Measurements from ENCODE around the gene BCAS4.

DNA sequence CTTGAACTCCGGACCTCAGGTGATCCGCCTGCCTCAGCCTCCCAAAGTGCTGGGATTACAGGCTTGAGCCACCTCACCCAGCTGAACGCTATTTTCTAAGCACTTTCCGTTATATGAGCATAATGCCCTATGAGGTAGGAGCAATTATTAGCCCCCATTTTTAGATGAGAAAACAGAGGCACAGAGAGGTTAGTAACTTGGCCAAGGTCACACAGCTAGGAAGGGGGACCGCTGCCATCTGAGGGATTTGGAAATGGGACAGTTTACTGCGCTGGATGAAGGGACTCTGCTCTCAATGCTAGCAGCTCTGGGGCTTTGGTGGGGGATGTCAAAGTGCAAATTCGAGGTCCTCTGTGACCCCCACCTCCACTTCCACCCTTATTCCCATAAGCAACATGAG, 62.5 kb downstream of the BCAS4 start:
- no peak for TF ChIP-seq CTCF (IDR thresholded peaks at IDR 0.05)
- TF ChIP-seq, protein P1, sequence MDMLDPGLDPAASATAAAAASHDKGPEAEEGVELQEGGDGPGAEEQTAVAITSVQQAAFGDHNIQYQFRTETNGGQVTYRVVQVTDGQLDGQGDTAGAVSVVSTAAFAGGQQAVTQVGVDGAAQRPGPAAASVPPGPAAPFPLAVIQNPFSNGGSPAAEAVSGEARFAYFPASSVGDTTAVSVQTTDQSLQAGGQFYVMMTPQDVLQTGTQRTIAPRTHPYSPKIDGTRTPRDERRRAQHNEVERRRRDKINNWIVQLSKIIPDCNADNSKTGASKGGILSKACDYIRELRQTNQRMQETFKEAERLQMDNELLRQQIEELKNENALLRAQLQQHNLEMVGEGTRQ (CRISPR knock-in tag; IDR thresholded peaks at IDR 0.05), result no peak
- TF ChIP-seq, protein P2, sequence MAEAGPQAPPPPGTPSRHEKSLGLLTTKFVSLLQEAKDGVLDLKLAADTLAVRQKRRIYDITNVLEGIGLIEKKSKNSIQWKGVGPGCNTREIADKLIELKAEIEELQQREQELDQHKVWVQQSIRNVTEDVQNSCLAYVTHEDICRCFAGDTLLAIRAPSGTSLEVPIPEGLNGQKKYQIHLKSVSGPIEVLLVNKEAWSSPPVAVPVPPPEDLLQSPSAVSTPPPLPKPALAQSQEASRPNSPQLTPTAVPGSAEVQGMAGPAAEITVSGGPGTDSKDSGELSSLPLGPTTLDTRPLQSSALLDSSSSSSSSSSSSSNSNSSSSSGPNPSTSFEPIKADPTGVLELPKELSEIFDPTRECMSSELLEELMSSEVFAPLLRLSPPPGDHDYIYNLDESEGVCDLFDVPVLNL (CRISPR knock-in tag; IDR thresholded peaks at IDR 0.05; ENCODE audit: borderline replicate concordance, low read depth), result no peak
- TF ChIP-seq ELF4 (CRISPR knock-in tag; IDR thresholded peaks at IDR 0.05; ENCODE audit: low read depth), result no peak
- no peak for TF ChIP-seq USF1 (CRISPR knock-in tag; IDR thresholded peaks at IDR 0.05)
- no peak for TF ChIP-seq ZNF232 (CRISPR knock-in tag; IDR thresholded peaks at IDR 0.05)
- TF ChIP-seq, protein P3, sequence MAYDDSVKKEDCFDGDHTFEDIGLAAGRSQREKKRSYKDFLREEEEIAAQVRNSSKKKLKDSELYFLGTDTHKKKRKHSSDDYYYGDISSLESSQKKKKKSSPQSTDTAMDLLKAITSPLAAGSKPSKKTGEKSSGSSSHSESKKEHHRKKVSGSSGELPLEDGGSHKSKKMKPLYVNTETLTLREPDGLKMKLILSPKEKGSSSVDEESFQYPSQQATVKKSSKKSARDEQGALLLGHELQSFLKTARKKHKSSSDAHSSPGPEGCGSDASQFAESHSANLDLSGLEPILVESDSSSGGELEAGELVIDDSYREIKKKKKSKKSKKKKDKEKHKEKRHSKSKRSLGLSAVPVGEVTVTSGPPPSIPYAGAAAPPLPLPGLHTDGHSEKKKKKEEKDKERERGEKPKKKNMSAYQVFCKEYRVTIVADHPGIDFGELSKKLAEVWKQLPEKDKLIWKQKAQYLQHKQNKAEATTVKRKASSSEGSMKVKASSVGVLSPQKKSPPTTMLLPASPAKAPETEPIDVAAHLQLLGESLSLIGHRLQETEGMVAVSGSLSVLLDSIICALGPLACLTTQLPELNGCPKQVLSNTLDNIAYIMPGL (CRISPR knock-in tag; IDR thresholded peaks at IDR 0.05), result no peak
- no peak for TF ChIP-seq CREB1 (CRISPR knock-in tag; IDR thresholded peaks at IDR 0.05)
- no peak for TF ChIP-seq HMGA2 (CRISPR knock-in tag; IDR thresholded peaks at IDR 0.05)
